Measurements from ENCODE around the gene CYP19A1.
A peak's percentile ranks its signal among the peaks of the same experiment; 100 is the strongest.

The CYP19A1 gene

GRCh38 chr15:51184627-51185026, 153.8 kb downstream of the CYP19A1 start:
- no peak for DNase-seq (ENCODE audit: low read depth)

- DNase-seq (ENCODE audit: low read depth), result no peak
Measured at GRCh38 chr15:51183076-51183475, 155.3 kb downstream of the CYP19A1 start.

- DNase-seq (ENCODE audit: low read depth), result no peak
Measured at GRCh38 chr15:51181905-51182304, 156.5 kb downstream of the CYP19A1 start.

GRCh38 chr15:51181221-51181620, 157.2 kb downstream of the CYP19A1 start:
- no peak for DNase-seq (ENCODE audit: low read depth)

GRCh38 chr15:51180534-51180933, 157.9 kb downstream of the CYP19A1 start:
- DNase-seq (ENCODE audit: low read depth), result no peak

GRCh38 chr15:51180011-51180410, 158.4 kb downstream of the CYP19A1 start:
- DNase-seq (ENCODE audit: low read depth), result no peak

GRCh38 chr15:51172193-51172592, 166.2 kb downstream of the CYP19A1 start:
- DNase-seq (ENCODE audit: low read depth), result no peak

GRCh38 chr15:51171634-51171932, 166.8 kb downstream of the CYP19A1 start:
- DNase-seq (ENCODE audit: low read depth), result no peak

- no peak for DNase-seq (ENCODE audit: low read depth)
Measured at GRCh38 chr15:51170882-51171633, 167.3 kb downstream of the CYP19A1 start.

- DNase-seq (ENCODE audit: low read depth), result no peak
Measured at GRCh38 chr15:51168700-51169099, 169.7 kb downstream of the CYP19A1 start.

- DNase-seq (ENCODE audit: low read depth), result no peak
Measured at GRCh38 chr15:51163843-51164242, 174.6 kb downstream of the CYP19A1 start.

GRCh38 chr15:51162865-51163762, 175.3 kb downstream of the CYP19A1 start:
- DNase-seq (ENCODE audit: low read depth), result peak; percentile 32

- DNase-seq (ENCODE audit: low read depth), result no peak
Measured at GRCh38 chr15:51161491-51162220, 176.7 kb downstream of the CYP19A1 start.

GRCh38 chr15:51160484-51160883, 177.9 kb downstream of the CYP19A1 start:
- no peak for DNase-seq (ENCODE audit: low read depth)
